ENCODE results near the gene F7. TPM values are rescaled to one million over a fixed set of nuclear protein-coding genes. Genes with fewer than 3 reads are reported as not detected.
A peak's percentile ranks its signal among the peaks of the same experiment; 100 is the strongest.
"Not testable (repeated sequence)": the region's sequence is repeated elsewhere in the genome, so short reads cannot be mapped to it uniquely, and the experiment has no call there.

Gene F7
- total RNA-seq, 1 donor from 2014 or later: 0.60 TPM

DNA sequence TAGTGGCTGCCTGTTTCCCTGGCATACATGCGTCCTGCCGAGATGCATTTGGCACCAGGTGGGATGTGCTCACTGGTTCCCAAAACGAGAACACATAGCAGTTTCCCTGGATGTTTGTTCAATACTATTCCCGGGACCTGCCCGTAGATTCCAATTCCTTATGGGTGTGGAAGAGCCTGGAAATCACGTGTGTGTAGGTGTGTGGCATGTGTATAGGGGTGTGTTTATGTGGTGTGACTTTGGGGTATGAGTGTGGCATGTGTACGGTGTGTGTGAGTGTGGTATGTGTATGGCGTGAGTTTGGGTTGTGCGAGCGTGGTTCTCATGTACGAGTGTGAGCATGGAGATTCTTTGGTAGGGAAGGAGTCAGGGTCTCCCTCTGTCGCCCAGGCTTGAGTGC, 2.9 kb upstream of the F7 start:
- Mint-ChIP-seq H3K4me1 (ENCODE audit: low read depth) (peaks cover 11% of the 10 kb centered on the region), H3K4me3 (ENCODE audit: unreplicated experiment) (no peak overlapping the region), H3K27me3 (ENCODE audit: low read depth) (peaks cover 6% of the 10 kb centered on the region), H3K9me3 (ENCODE audit: low read depth) (no peaks in the 10 kb centered on the region), H3K36me3 (ENCODE audit: low read depth) (no peaks in the 10 kb centered on the region), H3K27ac (ENCODE audit: unreplicated experiment) (no peak overlapping the region)
- TF ChIP-seq, protein P1, sequence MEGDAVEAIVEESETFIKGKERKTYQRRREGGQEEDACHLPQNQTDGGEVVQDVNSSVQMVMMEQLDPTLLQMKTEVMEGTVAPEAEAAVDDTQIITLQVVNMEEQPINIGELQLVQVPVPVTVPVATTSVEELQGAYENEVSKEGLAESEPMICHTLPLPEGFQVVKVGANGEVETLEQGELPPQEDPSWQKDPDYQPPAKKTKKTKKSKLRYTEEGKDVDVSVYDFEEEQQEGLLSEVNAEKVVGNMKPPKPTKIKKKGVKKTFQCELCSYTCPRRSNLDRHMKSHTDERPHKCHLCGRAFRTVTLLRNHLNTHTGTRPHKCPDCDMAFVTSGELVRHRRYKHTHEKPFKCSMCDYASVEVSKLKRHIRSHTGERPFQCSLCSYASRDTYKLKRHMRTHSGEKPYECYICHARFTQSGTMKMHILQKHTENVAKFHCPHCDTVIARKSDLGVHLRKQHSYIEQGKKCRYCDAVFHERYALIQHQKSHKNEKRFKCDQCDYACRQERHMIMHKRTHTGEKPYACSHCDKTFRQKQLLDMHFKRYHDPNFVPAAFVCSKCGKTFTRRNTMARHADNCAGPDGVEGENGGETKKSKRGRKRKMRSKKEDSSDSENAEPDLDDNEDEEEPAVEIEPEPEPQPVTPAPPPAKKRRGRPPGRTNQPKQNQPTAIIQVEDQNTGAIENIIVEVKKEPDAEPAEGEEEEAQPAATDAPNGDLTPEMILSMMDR (IDR thresholded peaks at IDR 0.05): no peak
- DNase-seq (ENCODE audit: low spot score): no peak

DNA sequence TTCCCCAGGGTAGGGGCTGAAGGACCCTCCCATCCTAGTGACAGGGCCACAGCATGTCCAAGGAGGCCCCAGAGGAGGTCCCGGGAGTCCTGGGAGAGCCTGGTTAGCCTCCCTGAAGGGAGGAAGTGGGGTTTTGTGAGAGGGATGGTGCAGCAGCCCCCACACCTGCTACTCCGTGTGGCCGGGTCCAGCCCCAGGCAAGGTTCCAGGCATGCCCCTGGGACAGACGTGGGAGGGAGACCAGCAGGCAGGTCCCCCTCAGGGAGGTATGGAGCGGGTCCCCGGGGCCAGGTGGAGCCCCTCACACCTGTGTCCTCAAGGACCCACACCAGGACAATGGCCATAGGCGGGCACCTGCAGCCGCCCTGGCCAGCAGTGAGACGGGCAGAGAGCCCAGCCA, 1.9 kb upstream of the F7 start:
- DNase-seq (ENCODE audit: low spot score): no peak
- Mint-ChIP-seq H3K27ac (ENCODE audit: unreplicated experiment) (no peak overlapping the region), H3K27me3 (ENCODE audit: low read depth) (peaks cover 6% of the 10 kb centered on the region), H3K4me3 (ENCODE audit: unreplicated experiment) (no peak overlapping the region), H3K4me1 (ENCODE audit: low read depth) (peaks cover 2% of the 10 kb centered on the region), H3K9me3 (ENCODE audit: low read depth) (no peaks in the 10 kb centered on the region), H3K36me3 (ENCODE audit: low read depth) (no peaks in the 10 kb centered on the region)
- TF ChIP-seq, protein P1 (IDR thresholded peaks at IDR 0.05): no peak

GRCh38 chr13:113105921-113106452, 396 bp downstream of the F7 start:
- TF ChIP-seq, protein P1 (IDR thresholded peaks at IDR 0.05): no peak
- H3K9me3 Mint-ChIP-seq (ENCODE audit: low read depth): no peaks in the 10 kb centered on the region
- H3K36me3 Mint-ChIP-seq (ENCODE audit: low read depth): no peaks in the 10 kb centered on the region
- H3K27ac Mint-ChIP-seq (ENCODE audit: unreplicated experiment): no peak overlapping the region
- H3K4me3 Mint-ChIP-seq (ENCODE audit: unreplicated experiment): no peak overlapping the region
- DNase-seq (ENCODE audit: low spot score): no peak
- H3K27me3 Mint-ChIP-seq (ENCODE audit: low read depth): peaks cover 2% of the 10 kb centered on the region
- H3K4me1 Mint-ChIP-seq (ENCODE audit: low read depth): no peaks in the 10 kb centered on the region

DNA sequence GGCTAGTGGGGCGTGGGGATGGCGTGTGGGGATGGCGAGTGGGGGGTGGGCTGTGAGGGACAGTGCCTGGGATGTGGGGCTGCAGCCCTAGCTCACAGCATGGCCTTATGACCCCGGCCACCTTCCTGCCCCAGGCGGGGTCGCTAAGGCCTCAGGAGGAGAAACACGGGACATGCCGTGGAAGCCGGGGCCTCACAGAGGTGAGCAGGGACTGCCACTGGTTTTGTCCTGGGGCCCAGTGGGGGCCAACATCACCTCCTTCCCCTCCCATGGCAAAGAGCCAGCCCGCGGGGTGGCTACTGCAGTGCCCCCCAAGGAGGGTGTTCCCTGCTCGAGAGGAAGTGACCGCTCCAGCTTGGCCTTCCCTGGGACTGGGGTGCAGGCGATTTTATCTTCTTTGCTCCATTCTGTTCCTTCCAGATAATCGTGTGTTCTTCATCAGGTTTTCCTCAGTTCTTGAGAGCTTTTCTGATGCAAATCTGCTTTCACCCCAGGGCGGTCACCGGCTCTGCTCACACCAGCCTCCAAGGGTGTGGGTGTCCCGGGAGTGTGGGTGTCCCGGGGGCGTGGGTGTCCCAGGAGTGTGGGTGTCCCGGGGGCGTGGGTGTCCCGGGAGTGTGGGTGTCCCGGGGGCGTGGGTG, 1.2 kb downstream of the F7 start:
- Mint-ChIP-seq H3K4me1 (ENCODE audit: low read depth) (no peaks in the 10 kb centered on the region), H3K27ac (ENCODE audit: unreplicated experiment) (no peak overlapping the region), H3K9me3 (ENCODE audit: low read depth) (no peaks in the 10 kb centered on the region), H3K36me3 (ENCODE audit: low read depth) (no peaks in the 10 kb centered on the region), H3K27me3 (ENCODE audit: low read depth) (peaks cover 2% of the 10 kb centered on the region), H3K4me3 (ENCODE audit: unreplicated experiment) (no peak overlapping the region)
- DNase-seq (ENCODE audit: low spot score): no peak
- TF ChIP-seq, protein P1 (IDR thresholded peaks at IDR 0.05): no peak

DNA sequence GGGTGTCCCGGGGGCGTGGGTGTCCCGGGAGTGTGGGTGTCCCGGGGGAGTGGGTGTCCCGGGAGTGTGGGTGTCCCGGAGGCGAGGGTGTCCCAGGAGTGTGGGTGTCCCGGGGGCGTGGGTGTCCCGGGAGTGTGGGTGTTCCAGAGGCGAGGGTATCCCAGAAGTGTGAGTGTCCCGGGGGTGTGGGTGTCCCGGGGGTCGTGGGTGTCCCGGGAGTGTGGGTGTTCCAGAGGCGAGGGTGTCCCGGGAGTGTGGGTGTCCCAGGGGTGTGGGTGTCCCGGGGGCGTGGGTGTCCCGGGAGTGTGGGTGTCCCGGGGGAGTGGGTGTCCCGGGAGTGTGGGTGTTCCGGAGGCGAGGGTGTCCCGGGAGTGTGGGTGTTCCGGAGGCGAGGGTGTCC, 2.9 kb downstream of the F7 start:
- H3K27ac Mint-ChIP-seq (ENCODE audit: unreplicated experiment); H3K4me3 Mint-ChIP-seq (ENCODE audit: unreplicated experiment); H3K4me1 Mint-ChIP-seq (ENCODE audit: low read depth); H3K9me3 Mint-ChIP-seq (ENCODE audit: low read depth); H3K27me3 Mint-ChIP-seq (ENCODE audit: low read depth); H3K36me3 Mint-ChIP-seq (ENCODE audit: low read depth): not testable (repeated sequence)
- peak; percentile 20 for DNase-seq (ENCODE audit: low spot score)
